IPS-15b (cell line): ENCODE results near the gene F10.

ENCODE experiments used
- H3K27me3 ChIP-seq: one replicate; pipeline ENCODE4 v1.6.1; 2013; ENCODE audit warnings: low read length; ENCODE audit not compliant: control insufficient read depth, insufficient read depth
- H3K36me3 ChIP-seq: one replicate; pipeline ENCODE4 v1.6.1; 2013; ENCODE audit warnings: low read length; ENCODE audit not compliant: control insufficient read depth, insufficient read depth
- H3K4me1 ChIP-seq: one replicate; pipeline ENCODE4 v1.6.1; 2013; ENCODE audit warnings: mild to moderate bottlenecking, low read length; ENCODE audit not compliant: control insufficient read depth, insufficient read depth
- H3K4me3 ChIP-seq: one replicate; pipeline ENCODE4 v1.5.1; 2013; ENCODE audit warnings: low read depth, low read length
- H3K9ac ChIP-seq: one replicate; pipeline ENCODE4 v1.6.1; 2013; ENCODE audit warnings: low read depth, mild to moderate bottlenecking, low read length
- H3K9me3 ChIP-seq: one replicate; pipeline ENCODE4 v1.6.1; 2013; ENCODE audit warnings: mild to moderate bottlenecking, low read length; ENCODE audit not compliant: control insufficient read depth, insufficient read depth

The F10 gene

GRCh38 chr13:113167155-113167554 is 44.6 kb downstream of the F10 start:
- Histone ChIP-seq H3K4me1 (peaks cover 4% of the 10 kb centered on the region), H3K36me3 (peaks cover 17% of the 10 kb centered on the region), H3K4me3 (no peak overlapping the region), H3K9ac (no peak overlapping the region), H3K27me3 (no peaks in the 10 kb centered on the region), H3K9me3 (no peaks in the 10 kb centered on the region)

- H3K27me3 ChIP-seq: no peaks in the 10 kb centered on the region
- H3K9me3 ChIP-seq: no peaks in the 10 kb centered on the region
- peaks cover 4% of the 10 kb centered on the region for H3K4me1 ChIP-seq
- no peak overlapping the region for H3K4me3 ChIP-seq
- no peak overlapping the region for H3K9ac ChIP-seq
- peaks cover 17% of the 10 kb centered on the region for H3K36me3 ChIP-seq
Observed at GRCh38 chr13:113167575-113167974, 45.0 kb downstream of the F10 start.

- Histone ChIP-seq H3K36me3 (peaks cover 17% of the 10 kb centered on the region), H3K4me3 (no peak overlapping the region), H3K27me3 (no peaks in the 10 kb centered on the region), H3K9ac (no peak overlapping the region), H3K9me3 (no peaks in the 10 kb centered on the region), H3K4me1 (peaks cover 4% of the 10 kb centered on the region)
Observed at GRCh38 chr13:113168211-113168610, 45.6 kb downstream of the F10 start.

- peaks cover 17% of the 10 kb centered on the region for H3K36me3 ChIP-seq
- H3K4me3 ChIP-seq: no peak overlapping the region
- no peaks in the 10 kb centered on the region for H3K9me3 ChIP-seq
- H3K27me3 ChIP-seq: no peaks in the 10 kb centered on the region
- peaks cover 4% of the 10 kb centered on the region for H3K4me1 ChIP-seq
- H3K9ac ChIP-seq: no peak overlapping the region
Observed at GRCh38 chr13:113169277-113170272, 47.0 kb downstream of the F10 start.

GRCh38 chr13:113170511-113170910 is 47.9 kb downstream of the F10 start:
- Histone ChIP-seq H3K4me1 (peaks cover 4% of the 10 kb centered on the region), H3K36me3 (peaks cover 21% of the 10 kb centered on the region), H3K9ac (no peak overlapping the region), H3K9me3 (no peaks in the 10 kb centered on the region), H3K4me3 (no peak overlapping the region), H3K27me3 (no peaks in the 10 kb centered on the region)

- H3K27me3 ChIP-seq: no peaks in the 10 kb centered on the region
- H3K4me1 ChIP-seq: peaks cover 4% of the 10 kb centered on the region
- H3K4me3 ChIP-seq: no peak overlapping the region
- peaks cover 29% of the 10 kb centered on the region for H3K36me3 ChIP-seq
- no peak overlapping the region for H3K9ac ChIP-seq
- H3K9me3 ChIP-seq: no peaks in the 10 kb centered on the region
Observed at GRCh38 chr13:113171250-113172125, 48.9 kb downstream of the F10 start.

GRCh38 chr13:113172419-113172926 is 49.9 kb downstream of the F10 start:
- Histone ChIP-seq H3K36me3 (peaks cover 32% of the 10 kb centered on the region), H3K4me3 (no peak overlapping the region), H3K9ac (no peak overlapping the region), H3K9me3 (no peaks in the 10 kb centered on the region), H3K4me1 (peaks cover 4% of the 10 kb centered on the region), H3K27me3 (no peaks in the 10 kb centered on the region)

- peaks cover 4% of the 10 kb centered on the region for H3K4me1 ChIP-seq
- H3K4me3 ChIP-seq: no peak overlapping the region
- H3K9ac ChIP-seq: no peak overlapping the region
- H3K9me3 ChIP-seq: no peaks in the 10 kb centered on the region
- H3K36me3 ChIP-seq: peaks cover 45% of the 10 kb centered on the region
- no peaks in the 10 kb centered on the region for H3K27me3 ChIP-seq
Observed at GRCh38 chr13:113176280-113176679, 53.7 kb downstream of the F10 start.

GRCh38 chr13:113176822-113177221 is 54.2 kb downstream of the F10 start:
- Histone ChIP-seq H3K4me3 (no peak overlapping the region), H3K27me3 (no peaks in the 10 kb centered on the region), H3K9ac (no peak overlapping the region), H3K4me1 (peaks cover 4% of the 10 kb centered on the region), H3K9me3 (no peaks in the 10 kb centered on the region), H3K36me3 (peaks cover 41% of the 10 kb centered on the region)

- peaks cover 43% of the 10 kb centered on the region for H3K36me3 ChIP-seq
- H3K9ac ChIP-seq: no peak overlapping the region
- H3K4me3 ChIP-seq: no peak overlapping the region
- H3K4me1 ChIP-seq: peaks cover 4% of the 10 kb centered on the region
- H3K9me3 ChIP-seq: no peaks in the 10 kb centered on the region
- no peaks in the 10 kb centered on the region for H3K27me3 ChIP-seq
Observed at GRCh38 chr13:113178070-113178895, 55.7 kb downstream of the F10 start.

- Histone ChIP-seq H3K9ac (no peak overlapping the region), H3K4me3 (no peak overlapping the region), H3K36me3 (peaks cover 47% of the 10 kb centered on the region)
Observed at GRCh38 chr13:113178896-113179167, 56.2 kb downstream of the F10 start.

More at GRCh38 chr13:113178896-113179167, 56.2 kb downstream of the F10 start:
- no peaks in the 10 kb centered on the region for H3K9me3 ChIP-seq
- no peaks in the 10 kb centered on the region for H3K27me3 ChIP-seq
- H3K4me1 ChIP-seq: peaks cover 4% of the 10 kb centered on the region
